ENCODE data around the gene SLX9.

DNA sequence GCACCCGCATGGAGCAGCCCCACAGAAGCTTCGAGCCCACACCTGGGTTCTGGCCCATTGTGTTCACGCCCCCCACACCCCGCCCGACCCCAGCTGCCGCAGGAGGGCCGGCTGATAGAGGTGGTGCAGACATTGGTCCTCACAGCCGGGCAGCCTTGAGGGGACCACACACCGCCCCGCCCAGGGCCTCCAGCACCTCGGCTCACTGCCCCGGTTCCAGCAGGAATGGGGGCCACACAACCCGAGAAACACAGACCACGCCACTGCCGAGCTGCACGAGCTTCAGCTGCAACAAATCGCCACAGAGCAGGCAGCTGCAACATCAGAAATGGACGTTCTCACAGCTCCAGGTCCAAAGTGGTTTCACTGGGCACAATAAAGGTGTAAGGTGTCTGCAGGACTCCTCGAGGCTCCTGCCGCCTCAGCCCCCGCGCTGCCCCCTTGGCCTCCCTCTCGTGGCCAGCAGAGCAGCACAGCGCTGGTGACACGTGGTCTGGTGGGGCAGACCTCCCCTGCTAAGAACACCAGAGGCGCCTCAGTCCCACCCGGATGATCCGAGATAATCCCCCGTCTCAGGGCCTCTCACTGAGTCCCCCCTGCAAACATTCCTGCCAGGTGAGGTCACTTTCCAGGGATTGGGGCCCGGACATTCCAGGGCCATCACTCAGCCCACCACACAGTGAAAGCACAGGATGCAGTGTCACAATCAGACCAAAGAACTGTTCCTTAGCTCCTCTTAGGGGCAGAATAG, 72.3 kb downstream of the SLX9 start:
- TF ChIP-seq POLR2AphosphoS5 (IDR thresholded peaks at IDR 0.05; ENCODE audit: low read depth, low read length) = no peak
- TF ChIP-seq POLR2A (IDR thresholded peaks at IDR 0.05; ENCODE audit: low read depth, low read length) = no peak
